GM23338 (cell line): Measurements from ENCODE around the gene CTNNA2.

ENCODE experiments used
- CREB1 ChIP-seq: fragments of 250-450 bp; sonication (Bioruptor Pico); IDR thresholded peaks from 2 replicates; pipeline ENCODE4 v1.5.0; 2020; ENCODE audit warnings: low read depth, mild to moderate bottlenecking, moderate library complexity
- CTCF ChIP-seq, 2 experiments: fragments of 200-600 bp in 1 of 2; sonication (generic) in 1 of 2; conservative IDR thresholded peaks; 2 replicates each; pipeline versions ENCODE4 v1.5.1 to v1.6.1; 2016 to 2017; ENCODE audit warnings: antibody characterized with exemption in 2 of 2, low read depth in 2 of 2, mild to moderate bottlenecking in 2 of 2, moderate library complexity in 1 of 2
- ETS1 ChIP-seq: IDR thresholded peaks from 2 replicates; pipeline ENCODE4 v1.6.1; 2016; ENCODE audit warnings: antibody characterized with exemption
- EZH2 ChIP-seq: fragments of 200-600 bp; sonication (generic); IDR thresholded peaks from one replicate; pipeline ENCODE4 v1.8.0; 2017; ENCODE audit warnings: antibody characterized with exemption, mild to moderate bottlenecking, low read depth; ENCODE audit not compliant: unreplicated experiment
- EZH2phosphoT487 ChIP-seq: fragments of 200-600 bp; sonication (generic); IDR thresholded peaks from one replicate; pipeline ENCODE4 v1.8.1; 2018; ENCODE audit warnings: antibody characterized with exemption; ENCODE audit not compliant: unreplicated experiment
- JUNB ChIP-seq: IDR thresholded peaks from one replicate; pipeline ENCODE4 v1.6.1; 2016; ENCODE audit warnings: antibody characterized with exemption; ENCODE audit not compliant: unreplicated experiment
- POLR2AphosphoS5 ChIP-seq: IDR thresholded peaks from 2 replicates; pipeline ENCODE4 v1.6.1; 2016; ENCODE audit warnings: antibody characterized with exemption, low read depth
- REST ChIP-seq: IDR thresholded peaks from one replicate; pipeline ENCODE4 v1.6.1; 2018; ENCODE audit warnings: antibody characterized with exemption; ENCODE audit not compliant: unreplicated experiment
- STAT1 ChIP-seq: IDR thresholded peaks from one replicate; pipeline ENCODE4 v1.6.1; 2016; ENCODE audit warnings: antibody characterized with exemption; ENCODE audit not compliant: unreplicated experiment
- ZNF331 ChIP-seq: fragments of 250-450 bp; sonication (Bioruptor Pico); IDR thresholded peaks from 2 replicates; pipeline ENCODE4 v1.5.0; 2020; ENCODE audit warnings: low read depth, mild to moderate bottlenecking, moderate library complexity

GRCh38 chr2:79876430-79876829 lies 363.6 kb downstream of the CTNNA2 start:
- TF ChIP-seq CTCF (conservative IDR thresholded peaks at IDR 0.05; ENCODE audit: low read depth in 2 of 2) (peak; percentile 50 to 67), REST (no peak), POLR2AphosphoS5 (no peak), JUNB (no peak), EZH2 (no peak), ZNF331 (no peak), CREB1 (no peak), ETS1 (no peak), STAT1 (no peak), EZH2phosphoT487 (no peak)
